ENCODE measurements around the gene RAB37.

RAB37 gene

DNA sequence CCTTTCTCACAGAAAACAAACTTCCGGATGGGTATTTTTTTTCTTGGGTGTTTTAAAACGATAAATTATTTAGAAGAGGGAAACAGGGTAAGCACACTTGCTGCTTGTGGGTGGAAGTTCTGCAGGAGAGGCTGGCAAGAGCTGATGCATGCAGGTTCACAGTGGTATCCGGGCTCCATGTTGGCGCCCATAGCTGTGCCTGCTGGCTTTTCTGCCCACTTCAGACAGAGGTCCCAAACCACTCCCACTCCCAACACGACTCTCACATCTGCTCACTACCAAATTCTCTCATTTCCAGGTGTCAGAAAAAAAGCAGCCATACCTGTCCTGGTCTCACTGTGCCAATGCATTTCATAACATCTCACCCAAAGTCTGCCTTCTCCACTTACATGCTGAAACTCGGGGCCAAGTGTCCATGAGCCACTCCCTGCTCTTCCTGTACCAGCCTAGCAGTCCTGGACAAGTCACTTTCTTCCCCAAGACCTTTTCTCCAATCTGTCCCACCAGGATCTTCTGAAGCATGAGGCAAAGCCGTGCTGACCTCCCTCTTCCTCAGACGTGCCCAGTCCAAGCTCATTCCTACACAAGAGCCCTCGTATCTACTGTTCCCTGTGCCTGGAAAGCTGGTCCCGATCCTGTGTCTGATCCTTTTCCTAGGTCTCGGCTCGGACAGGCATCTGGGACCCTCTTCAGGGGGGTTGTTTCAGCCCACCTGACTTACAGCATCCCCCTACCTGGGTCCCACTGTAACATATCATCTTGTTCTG is 25.8 kb upstream of the RAB37 start:
- TF ChIP-seq JUND (IDR thresholded peaks at IDR 0.05; ENCODE audit: low read depth), result no peak
- in situ Hi-C loops (cut with HindIII; ENCODE audit: low pct_unique_long_range_greater_than_20kb, low sequenced_read_pairs), result no loop called here
- no peak for DNase-seq (ENCODE audit: low read depth in 1 of 2, low spot score in 1 of 2)

GRCh38 chr17:74712301-74712700 is 24.8 kb upstream of the RAB37 start:
- in situ Hi-C loops (cut with HindIII; ENCODE audit: low pct_unique_long_range_greater_than_20kb, low sequenced_read_pairs), result no loop called here
- no peak for DNase-seq (ENCODE audit: low read depth in 1 of 2, low spot score in 1 of 2)
- TF ChIP-seq JUND (IDR thresholded peaks at IDR 0.05; ENCODE audit: low read depth), result no peak

GRCh38 chr17:74712756-74713155 is 24.3 kb upstream of the RAB37 start, which contains the start of gene CD300LF:
TSS of gene CD300LF (minus strand) at chr17:74712923. CDS start at chr17:74712866, 57 bp downstream.
- no peak for DNase-seq (ENCODE audit: low read depth in 1 of 2, low spot score in 1 of 2)

GRCh38 chr17:74713171-74713755 is 23.8 kb upstream of the RAB37 start:
- in situ Hi-C loops (cut with HindIII; ENCODE audit: low pct_unique_long_range_greater_than_20kb, low sequenced_read_pairs), result no loop called here
- no peak for DNase-seq (ENCODE audit: low read depth in 1 of 2, low spot score in 1 of 2)
- TF ChIP-seq JUND (IDR thresholded peaks at IDR 0.05; ENCODE audit: low read depth), result no peak

More at GRCh38 chr17:74712756-74713155, 24.3 kb upstream of the RAB37 start, which contains the start of gene CD300LF:
- in situ Hi-C loops (cut with HindIII; ENCODE audit: low pct_unique_long_range_greater_than_20kb, low sequenced_read_pairs), result no loop called here
- TF ChIP-seq JUND (IDR thresholded peaks at IDR 0.05; ENCODE audit: low read depth), result no peak

GRCh38 chr17:74715144-74715543 is 21.9 kb upstream of the RAB37 start:
- no peak for DNase-seq (ENCODE audit: low read depth in 1 of 2, low spot score in 1 of 2)
- no peak for TF ChIP-seq JUND (IDR thresholded peaks at IDR 0.05; ENCODE audit: low read depth)
- in situ Hi-C loops (cut with HindIII; ENCODE audit: low pct_unique_long_range_greater_than_20kb, low sequenced_read_pairs), result no loop called here

DNA sequence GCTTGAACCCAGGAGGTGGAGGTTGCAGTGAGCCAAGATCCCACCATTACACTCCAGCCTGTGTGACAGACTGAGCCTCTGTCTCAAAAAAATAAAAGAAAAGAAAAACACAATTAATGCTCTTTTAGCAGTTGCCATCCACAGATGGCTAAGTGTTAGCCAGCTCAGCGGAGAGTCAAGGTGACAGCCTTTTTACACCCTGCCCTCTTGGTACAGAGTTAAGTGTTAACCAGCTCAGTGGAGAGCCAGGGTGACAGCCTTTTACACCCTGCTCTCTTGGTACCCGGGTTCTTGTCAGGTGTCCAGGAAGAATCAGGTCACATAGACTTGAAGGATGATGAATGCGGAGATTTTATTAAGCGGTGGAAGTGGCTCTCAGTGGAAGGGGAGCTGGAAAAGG is 16.6 kb upstream of the RAB37 start:
- TF ChIP-seq JUND (IDR thresholded peaks at IDR 0.05; ENCODE audit: low read depth), result no peak
- no peak for DNase-seq (ENCODE audit: low read depth in 1 of 2, low spot score in 1 of 2)
- in situ Hi-C loops (cut with HindIII; ENCODE audit: low pct_unique_long_range_greater_than_20kb, low sequenced_read_pairs), result no loop called here

GRCh38 chr17:74722782-74723181 is 14.3 kb upstream of the RAB37 start:
- TF ChIP-seq JUND (IDR thresholded peaks at IDR 0.05; ENCODE audit: low read depth), result no peak
- in situ Hi-C loops (cut with HindIII; ENCODE audit: low pct_unique_long_range_greater_than_20kb, low sequenced_read_pairs), result no loop called here
- DNase-seq (ENCODE audit: low read depth in 1 of 2, low spot score in 1 of 2), result no peak

- no peak for TF ChIP-seq JUND (IDR thresholded peaks at IDR 0.05; ENCODE audit: low read depth)
- no peak for DNase-seq (ENCODE audit: low read depth in 1 of 2, low spot score in 1 of 2)
- in situ Hi-C loops (cut with HindIII; ENCODE audit: low pct_unique_long_range_greater_than_20kb, low sequenced_read_pairs), result no loop called here
These were observed 13.2 kb upstream of the RAB37 start for GRCh38 chr17:74723891-74724290.

DNA sequence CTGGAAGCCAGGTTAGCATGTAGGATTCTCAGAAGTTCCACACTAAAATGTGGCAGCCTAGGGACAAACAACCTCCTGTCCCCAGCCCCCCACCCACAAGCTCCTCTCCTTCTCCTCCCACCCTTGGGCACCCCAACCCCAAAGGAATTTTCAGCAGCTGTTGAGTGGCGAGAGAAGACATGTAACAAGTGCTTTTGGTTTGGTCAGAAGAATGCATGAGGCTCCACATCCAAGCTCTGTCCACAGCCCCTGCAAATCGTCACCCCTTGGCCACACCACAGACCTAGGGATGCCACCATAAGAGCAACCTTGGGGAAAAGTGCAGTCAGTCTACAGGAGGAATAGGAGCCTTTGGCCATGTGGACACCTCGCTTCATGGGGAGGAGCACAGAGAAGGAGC is 11.9 kb upstream of the RAB37 start:
- TF ChIP-seq JUND (IDR thresholded peaks at IDR 0.05; ENCODE audit: low read depth), result no peak
- DNase-seq (ENCODE audit: low read depth in 1 of 2, low spot score in 1 of 2), result no peak
- in situ Hi-C loops (cut with HindIII; ENCODE audit: low pct_unique_long_range_greater_than_20kb, low sequenced_read_pairs), result no loop called here

DNA sequence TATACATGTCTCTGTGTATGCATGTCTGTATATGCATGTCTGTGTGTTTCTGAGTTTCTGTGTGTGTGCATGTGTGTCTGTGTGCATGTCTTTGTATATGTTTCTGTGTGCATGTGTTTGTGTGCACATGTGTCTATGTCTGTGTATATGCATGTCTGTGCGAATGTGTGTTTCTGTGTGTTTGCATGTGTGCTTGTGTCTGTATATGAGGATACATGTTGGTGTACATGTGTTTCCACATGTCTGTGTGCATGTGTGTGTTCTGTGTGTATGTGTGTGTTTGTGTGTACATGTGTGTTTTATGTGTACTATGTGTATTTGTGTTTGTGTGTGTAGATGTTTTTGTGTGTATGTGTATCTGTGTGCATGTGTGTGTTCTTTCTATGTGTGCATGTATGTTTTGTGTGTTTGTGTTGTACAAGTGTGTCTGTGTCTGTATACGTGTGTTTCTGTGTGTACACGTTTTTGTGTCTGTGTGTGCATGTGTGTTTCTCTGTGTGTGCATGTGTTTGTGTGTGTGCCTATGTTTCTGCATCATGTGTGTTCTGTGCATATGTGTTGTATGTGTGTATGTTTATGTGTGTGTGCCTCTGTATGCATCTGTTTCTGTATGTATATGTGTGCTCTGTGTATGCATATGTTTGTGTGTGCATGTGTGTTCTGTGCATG is 8.9 kb upstream of the RAB37 start:
- TF ChIP-seq JUND (IDR thresholded peaks at IDR 0.05; ENCODE audit: low read depth), result no peak
- no peak for DNase-seq (ENCODE audit: low read depth in 1 of 2, low spot score in 1 of 2)
- in situ Hi-C loops (cut with HindIII; ENCODE audit: low pct_unique_long_range_greater_than_20kb, low sequenced_read_pairs), result no loop called here

DNA sequence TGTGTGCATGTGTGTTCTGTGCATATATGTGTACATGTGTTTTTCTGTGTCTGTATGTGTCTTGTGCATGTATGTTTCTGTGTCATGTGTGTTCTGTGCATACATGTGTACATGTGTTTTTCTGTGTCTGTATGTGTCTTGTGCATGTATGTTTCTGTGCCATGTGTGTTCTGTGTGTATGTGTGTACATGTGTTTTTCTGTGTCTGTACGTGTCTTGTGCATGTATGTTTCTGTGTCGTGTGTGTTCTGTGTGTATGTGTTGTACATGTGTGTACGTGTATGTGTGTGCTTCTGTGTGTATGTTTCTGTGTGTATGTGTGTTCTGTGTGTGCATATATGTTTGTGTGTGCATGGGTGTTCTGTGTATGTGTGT is 8.4 kb upstream of the RAB37 start:
- TF ChIP-seq JUND (IDR thresholded peaks at IDR 0.05; ENCODE audit: low read depth), result no peak
- no peak for DNase-seq (ENCODE audit: low read depth in 1 of 2, low spot score in 1 of 2)
- in situ Hi-C loops (cut with HindIII; ENCODE audit: low pct_unique_long_range_greater_than_20kb, low sequenced_read_pairs), result no loop called here

GRCh38 chr17:74729368-74729767 is 7.7 kb upstream of the RAB37 start:
- no peak for TF ChIP-seq JUND (IDR thresholded peaks at IDR 0.05; ENCODE audit: low read depth)
- in situ Hi-C loops (cut with HindIII; ENCODE audit: low pct_unique_long_range_greater_than_20kb, low sequenced_read_pairs), result no loop called here
- no peak for DNase-seq (ENCODE audit: low read depth in 1 of 2, low spot score in 1 of 2)

- TF ChIP-seq JUND (IDR thresholded peaks at IDR 0.05; ENCODE audit: low read depth), result no peak
- in situ Hi-C loops (cut with HindIII; ENCODE audit: low pct_unique_long_range_greater_than_20kb, low sequenced_read_pairs), result no loop called here
- DNase-seq (ENCODE audit: low read depth in 1 of 2, low spot score in 1 of 2), result no peak
These were observed 7.2 kb upstream of the RAB37 start for GRCh38 chr17:74729866-74730265.
